ENCODE data around the gene EPB41L5.

EPB41L5 gene

DNA sequence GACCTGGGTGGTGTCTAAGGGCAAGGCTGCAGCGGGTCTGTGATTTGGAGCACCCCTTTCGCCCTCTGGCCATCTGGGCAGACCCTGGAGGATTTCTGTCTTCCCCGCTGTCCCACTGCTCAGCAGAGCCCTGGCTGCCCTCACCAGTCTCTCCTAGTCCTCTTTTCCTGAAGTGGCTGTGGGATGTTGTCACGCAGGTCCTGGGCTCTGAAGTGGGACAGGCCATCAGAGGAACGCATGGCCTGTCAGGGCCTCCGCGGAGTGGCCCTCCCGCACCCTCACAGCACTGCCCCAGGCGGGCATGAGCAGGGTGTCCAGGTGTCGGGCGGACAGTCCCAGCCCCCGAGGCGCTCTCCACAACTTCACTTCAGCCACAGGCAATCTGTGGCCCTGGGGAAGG, 211.4 kb downstream of the EPB41L5 start:
- H3K4me3 ChIP-seq (ENCODE audit: low read length) = no peak overlapping the region
- no peak overlapping the region for H3K9ac ChIP-seq (ENCODE audit: low read length)
- 0 out of 2 replicates have a peak overlapping the region, but pooled peaks have one; percentile 77 for H3K4me2 ChIP-seq (ENCODE audit: low read depth, low read length)

DNA sequence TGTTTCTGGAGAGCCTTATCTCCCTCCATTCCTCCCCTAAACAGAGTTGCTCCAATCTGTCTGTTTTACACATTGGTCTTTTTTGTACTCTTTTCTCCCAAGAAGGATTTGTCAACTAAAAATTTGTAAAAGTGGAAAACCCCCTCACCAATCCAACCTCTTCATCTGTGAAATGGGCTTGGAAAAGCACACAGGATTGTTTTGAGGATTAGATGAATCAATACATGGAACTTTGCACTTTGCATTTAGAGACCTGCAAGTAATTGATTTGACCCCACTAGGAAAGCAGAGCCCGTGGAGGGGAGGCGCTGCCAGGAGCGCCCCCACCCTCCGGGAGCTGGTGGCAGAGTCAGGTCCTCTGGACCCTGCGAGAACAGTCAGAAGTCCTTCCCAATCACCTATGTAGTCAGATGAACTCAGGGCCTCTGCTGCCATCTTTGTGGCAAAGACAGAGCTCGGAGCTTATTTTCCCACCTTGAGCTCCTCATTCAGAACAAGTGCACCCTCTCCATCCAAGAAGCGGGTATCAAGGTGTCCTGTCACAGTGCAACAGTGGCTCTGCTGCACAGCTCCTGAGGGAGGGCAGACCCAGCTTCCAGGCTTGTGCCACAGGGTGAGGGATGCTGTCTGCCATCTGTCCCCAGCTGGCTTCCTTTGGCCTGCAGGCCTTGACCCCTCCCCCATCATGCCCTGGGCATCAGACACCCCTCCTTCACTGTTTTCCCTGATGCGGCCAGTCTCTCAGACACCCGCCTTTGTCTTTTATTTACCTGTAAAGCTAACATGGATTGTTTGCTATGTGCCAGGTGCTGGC, 212.1 kb downstream of the EPB41L5 start:
- Histone ChIP-seq H3K4me2 (ENCODE audit: low read depth, low read length) (no peak overlapping the region), H3K9me2 (replicated peaks; ENCODE audit: insufficient read depth, low read length) (no peaks in the 10 kb centered on the region), H4K20me1 (ENCODE audit: insufficient read depth, low read length) (no peaks in the 10 kb centered on the region), H2AFZ (ENCODE audit: low read length) (no peak overlapping the region), H3K36me3 (replicated peaks; ENCODE audit: insufficient read depth, low read length) (no peaks in the 10 kb centered on the region), H3K4me3 (ENCODE audit: low read length) (no peak overlapping the region), H3K9ac (ENCODE audit: low read length) (no peak overlapping the region), H3K27ac (ENCODE audit: low read length) (no peak overlapping the region), H3K9me3 (replicated peaks; ENCODE audit: insufficient read depth, low read length) (no peaks in the 10 kb centered on the region), H3K4me1 (ENCODE audit: low read length) (peaks cover 12% of the 10 kb centered on the region; the same call in 1 of the 2 replicates), H3F3A (ENCODE audit: insufficient read depth, low read length) (no peaks in the 10 kb centered on the region), H3K79me2 (ENCODE audit: low read length) (peaks cover 18% of the 10 kb centered on the region), H3K27me3 (replicated peaks; ENCODE audit: insufficient read depth, low read length) (no peaks in the 10 kb centered on the region)
- TF ChIP-seq EZH2 (optimal IDR thresholded peaks at IDR 0.05; ENCODE audit: low read depth, low read length) (no peak), EZH2phosphoT487 (IDR thresholded peaks at IDR 0.05; ENCODE audit: low read length) (no peak)
- TF ChIP-seq, protein P1, sequence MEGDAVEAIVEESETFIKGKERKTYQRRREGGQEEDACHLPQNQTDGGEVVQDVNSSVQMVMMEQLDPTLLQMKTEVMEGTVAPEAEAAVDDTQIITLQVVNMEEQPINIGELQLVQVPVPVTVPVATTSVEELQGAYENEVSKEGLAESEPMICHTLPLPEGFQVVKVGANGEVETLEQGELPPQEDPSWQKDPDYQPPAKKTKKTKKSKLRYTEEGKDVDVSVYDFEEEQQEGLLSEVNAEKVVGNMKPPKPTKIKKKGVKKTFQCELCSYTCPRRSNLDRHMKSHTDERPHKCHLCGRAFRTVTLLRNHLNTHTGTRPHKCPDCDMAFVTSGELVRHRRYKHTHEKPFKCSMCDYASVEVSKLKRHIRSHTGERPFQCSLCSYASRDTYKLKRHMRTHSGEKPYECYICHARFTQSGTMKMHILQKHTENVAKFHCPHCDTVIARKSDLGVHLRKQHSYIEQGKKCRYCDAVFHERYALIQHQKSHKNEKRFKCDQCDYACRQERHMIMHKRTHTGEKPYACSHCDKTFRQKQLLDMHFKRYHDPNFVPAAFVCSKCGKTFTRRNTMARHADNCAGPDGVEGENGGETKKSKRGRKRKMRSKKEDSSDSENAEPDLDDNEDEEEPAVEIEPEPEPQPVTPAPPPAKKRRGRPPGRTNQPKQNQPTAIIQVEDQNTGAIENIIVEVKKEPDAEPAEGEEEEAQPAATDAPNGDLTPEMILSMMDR (IDR thresholded peaks at IDR 0.05; ENCODE audit: low read length) = no peak
- no peak for DNase-seq

More for the DNA sequence above, 211.4 kb downstream of the EPB41L5 start:
- H3K4me1 ChIP-seq (ENCODE audit: low read length) = peaks cover 11% of the 10 kb centered on the region; the same call in 1 of the 2 replicates
- peaks cover 15% of the 10 kb centered on the region for H3K79me2 ChIP-seq (ENCODE audit: low read length)
- H3K9me3 ChIP-seq (replicated peaks; ENCODE audit: insufficient read depth, low read length) = no peaks in the 10 kb centered on the region
- H3K27ac ChIP-seq (ENCODE audit: low read length) = no peak overlapping the region
- H2AFZ ChIP-seq (ENCODE audit: low read length) = no peak overlapping the region
- no peaks in the 10 kb centered on the region for H4K20me1 ChIP-seq (ENCODE audit: insufficient read depth, low read length)
- TF ChIP-seq EZH2 (optimal IDR thresholded peaks at IDR 0.05; ENCODE audit: low read depth, low read length) (no peak), EZH2phosphoT487 (IDR thresholded peaks at IDR 0.05; ENCODE audit: low read length) (no peak)
- TF ChIP-seq, protein P1 (IDR thresholded peaks at IDR 0.05; ENCODE audit: low read length) = no peak
- H3K9me2 ChIP-seq (replicated peaks; ENCODE audit: insufficient read depth, low read length) = no peaks in the 10 kb centered on the region
- DNase-seq = no peak
- H3K36me3 ChIP-seq (replicated peaks; ENCODE audit: insufficient read depth, low read length) = no peaks in the 10 kb centered on the region
- H3F3A ChIP-seq (ENCODE audit: insufficient read depth, low read length) = no peaks in the 10 kb centered on the region
- H3K27me3 ChIP-seq (replicated peaks; ENCODE audit: insufficient read depth, low read length) = no peaks in the 10 kb centered on the region

DNA sequence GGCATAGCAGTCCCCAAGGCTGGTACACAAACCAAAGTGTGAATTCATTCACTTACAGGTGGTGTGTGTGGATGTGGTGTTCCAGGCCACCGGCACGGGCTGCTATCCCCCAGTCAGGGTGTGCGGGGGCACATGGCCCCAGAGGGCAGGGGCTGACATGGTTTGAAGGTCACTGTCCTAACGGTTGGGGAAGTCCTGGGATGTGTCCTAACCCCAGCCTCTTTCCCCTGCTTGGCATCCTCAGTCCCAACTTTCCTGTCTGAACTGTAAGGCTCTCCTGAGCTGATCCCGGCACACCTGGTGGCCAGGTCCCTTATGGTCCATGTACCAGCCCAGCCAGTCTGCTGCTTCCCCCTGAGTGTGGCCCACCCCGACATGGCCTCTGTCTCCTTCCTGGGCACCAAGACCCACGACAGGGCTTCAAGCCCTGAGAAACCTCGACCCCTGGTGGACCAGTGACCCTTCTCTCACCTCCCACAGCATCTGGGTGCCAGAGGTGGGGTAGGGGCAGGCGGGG, 212.7 kb downstream of the EPB41L5 start:
- no peak overlapping the region for H3K9ac ChIP-seq (ENCODE audit: low read length)
- DNase-seq = no peak
- no peaks in the 10 kb centered on the region for H3K36me3 ChIP-seq (replicated peaks; ENCODE audit: insufficient read depth, low read length)
- peaks cover 19% of the 10 kb centered on the region for H3K4me1 ChIP-seq (ENCODE audit: low read length)
- no peak overlapping the region for H3K27ac ChIP-seq (ENCODE audit: low read length)
- TF ChIP-seq EZH2phosphoT487 (IDR thresholded peaks at IDR 0.05; ENCODE audit: low read length) = no peak
- TF ChIP-seq, protein P1 (IDR thresholded peaks at IDR 0.05; ENCODE audit: low read length) = no peak
- TF ChIP-seq EZH2 (optimal IDR thresholded peaks at IDR 0.05; ENCODE audit: low read depth, low read length) = no peak
- no peaks in the 10 kb centered on the region for H3F3A ChIP-seq (ENCODE audit: insufficient read depth, low read length)
- no peaks in the 10 kb centered on the region for H3K27me3 ChIP-seq (replicated peaks; ENCODE audit: insufficient read depth, low read length)
- no peaks in the 10 kb centered on the region for H4K20me1 ChIP-seq (ENCODE audit: insufficient read depth, low read length)
- no peaks in the 10 kb centered on the region for H3K9me3 ChIP-seq (replicated peaks; ENCODE audit: insufficient read depth, low read length)
- no peak overlapping the region for H3K4me3 ChIP-seq (ENCODE audit: low read length)
- no peak overlapping the region for H3K4me2 ChIP-seq (ENCODE audit: low read depth, low read length)
- peaks cover 23% of the 10 kb centered on the region for H3K79me2 ChIP-seq (ENCODE audit: low read length)
- H3K9me2 ChIP-seq (replicated peaks; ENCODE audit: insufficient read depth, low read length) = no peaks in the 10 kb centered on the region
- H2AFZ ChIP-seq (ENCODE audit: low read length) = no peak overlapping the region
